Measurements from ENCODE around the gene PLCG1.
A peak's percentile ranks its signal among the peaks of the same experiment; 100 is the strongest.

The PLCG1 gene

GRCh38 chr20:41167118-41167470 is 29.8 kb downstream of the PLCG1 start:
- no peak for DNase-seq (ENCODE audit: low read depth)

DNA sequence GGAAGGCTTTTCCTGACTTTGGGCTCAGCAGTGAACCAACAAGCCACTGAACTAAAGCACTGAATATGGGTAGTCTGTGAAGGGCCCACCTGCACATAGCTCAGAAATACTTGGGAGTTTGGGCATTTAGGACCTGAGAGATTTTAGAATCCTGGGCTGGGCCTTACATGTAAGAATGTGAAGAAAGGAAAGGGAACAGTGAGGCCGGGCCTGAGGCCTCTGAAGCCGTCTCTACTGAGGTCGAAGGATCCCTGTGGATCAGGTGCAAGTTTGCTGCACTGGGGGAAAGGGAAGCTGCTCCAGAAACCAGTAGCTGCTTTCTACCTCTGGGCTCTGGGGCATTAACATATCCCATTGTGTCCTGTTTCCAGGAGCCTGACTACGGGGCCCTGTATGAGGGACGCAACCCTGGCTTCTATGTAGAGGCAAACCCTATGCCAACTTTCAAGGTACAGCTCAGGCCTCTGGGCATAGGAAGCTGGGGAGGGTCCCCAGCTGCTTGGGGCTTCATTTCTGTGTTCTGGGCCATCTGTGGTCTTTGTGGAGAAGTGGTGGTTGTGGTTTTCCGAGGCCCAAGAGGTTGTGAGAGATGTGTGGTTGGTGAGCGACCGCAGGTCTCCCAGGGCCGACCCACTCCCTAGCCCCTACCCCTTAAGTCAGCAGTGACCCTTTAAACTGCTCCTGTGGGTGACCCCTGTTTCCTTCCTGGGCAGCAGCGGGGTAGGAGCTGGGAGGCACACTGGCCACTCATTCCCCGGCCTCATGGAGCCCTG is 30.3 kb downstream of the PLCG1 start:
- DNase-seq (ENCODE audit: low read depth), result no peak

DNA sequence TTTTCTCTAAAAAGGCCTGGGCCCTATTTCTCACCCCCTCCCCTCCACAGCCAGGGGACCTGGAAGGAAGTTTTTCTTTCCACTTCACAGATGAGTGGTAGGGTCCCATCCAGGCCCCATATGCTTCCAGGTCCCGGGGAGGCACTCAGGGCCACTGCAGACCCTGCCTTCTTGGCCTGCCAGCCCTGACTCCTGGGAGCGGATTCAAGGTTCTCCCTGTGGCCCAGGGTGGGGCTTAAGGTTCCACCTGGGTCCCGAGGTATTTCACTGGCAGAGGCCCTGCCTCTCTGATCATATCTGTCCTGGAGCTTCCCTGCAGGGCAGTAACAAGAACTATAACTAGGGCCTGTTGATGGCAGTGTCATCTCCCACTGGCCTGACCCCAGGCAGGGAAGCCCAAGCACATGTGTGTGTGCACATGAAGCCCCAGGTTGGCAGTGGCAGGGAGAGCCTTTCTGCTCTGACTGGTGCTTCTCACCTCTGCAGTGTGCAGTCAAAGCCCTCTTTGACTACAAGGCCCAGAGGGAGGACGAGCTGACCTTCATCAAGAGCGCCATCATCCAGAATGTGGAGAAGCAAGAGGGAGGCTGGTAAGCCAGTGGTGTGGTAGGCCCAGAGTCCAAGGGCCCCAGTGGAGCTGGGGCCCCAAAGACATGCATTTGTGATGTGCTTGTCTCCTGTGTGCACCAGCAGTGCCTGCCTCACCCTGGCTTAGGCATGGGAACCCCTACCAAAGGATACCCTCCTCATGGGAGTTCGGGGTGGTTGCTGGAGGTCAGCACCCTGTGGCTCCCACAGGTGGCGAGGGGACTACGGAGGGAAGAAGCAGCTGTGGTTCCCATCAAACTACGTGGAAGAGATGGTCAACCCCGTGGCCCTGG is 31.2 kb downstream of the PLCG1 start:
- no peak for DNase-seq (ENCODE audit: low read depth)

- no peak for DNase-seq (ENCODE audit: low read depth)
Measured at GRCh38 chr20:41169162-41169690, 31.9 kb downstream of the PLCG1 start.

DNA sequence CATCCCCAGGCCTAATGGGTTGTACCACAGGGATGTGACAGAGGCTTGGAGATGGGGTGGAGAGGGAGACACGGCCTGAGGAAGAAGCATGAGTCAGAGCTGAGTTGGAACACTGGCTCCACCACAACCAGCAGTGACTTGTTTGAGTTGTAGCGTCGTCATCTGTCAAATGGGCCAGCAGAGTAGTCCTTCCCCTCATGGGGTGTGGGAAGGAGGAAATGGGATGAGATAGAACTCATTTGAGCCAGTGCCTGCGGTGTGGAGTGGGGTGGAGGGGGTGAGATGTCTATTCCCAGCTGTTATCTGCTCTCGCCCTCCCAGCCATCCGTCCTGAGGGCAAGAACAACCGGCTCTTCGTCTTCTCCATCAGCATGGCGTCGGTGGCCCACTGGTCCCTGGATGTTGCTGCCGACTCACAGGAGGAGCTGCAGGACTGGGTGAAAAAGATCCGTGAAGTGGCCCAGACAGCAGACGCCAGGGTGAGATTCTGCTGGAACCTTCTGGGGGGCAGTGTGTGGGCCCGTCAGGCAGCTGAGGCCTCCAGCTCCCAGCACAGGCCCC is 32.5 kb downstream of the PLCG1 start:
- DNase-seq (ENCODE audit: low read depth), result no peak

- no peak for DNase-seq (ENCODE audit: low read depth)
Measured at GRCh38 chr20:41170386-41171105, 33.2 kb downstream of the PLCG1 start.

- DNase-seq (ENCODE audit: low read depth), result no peak
Measured at GRCh38 chr20:41171736-41172295, 34.5 kb downstream of the PLCG1 start.

DNA sequence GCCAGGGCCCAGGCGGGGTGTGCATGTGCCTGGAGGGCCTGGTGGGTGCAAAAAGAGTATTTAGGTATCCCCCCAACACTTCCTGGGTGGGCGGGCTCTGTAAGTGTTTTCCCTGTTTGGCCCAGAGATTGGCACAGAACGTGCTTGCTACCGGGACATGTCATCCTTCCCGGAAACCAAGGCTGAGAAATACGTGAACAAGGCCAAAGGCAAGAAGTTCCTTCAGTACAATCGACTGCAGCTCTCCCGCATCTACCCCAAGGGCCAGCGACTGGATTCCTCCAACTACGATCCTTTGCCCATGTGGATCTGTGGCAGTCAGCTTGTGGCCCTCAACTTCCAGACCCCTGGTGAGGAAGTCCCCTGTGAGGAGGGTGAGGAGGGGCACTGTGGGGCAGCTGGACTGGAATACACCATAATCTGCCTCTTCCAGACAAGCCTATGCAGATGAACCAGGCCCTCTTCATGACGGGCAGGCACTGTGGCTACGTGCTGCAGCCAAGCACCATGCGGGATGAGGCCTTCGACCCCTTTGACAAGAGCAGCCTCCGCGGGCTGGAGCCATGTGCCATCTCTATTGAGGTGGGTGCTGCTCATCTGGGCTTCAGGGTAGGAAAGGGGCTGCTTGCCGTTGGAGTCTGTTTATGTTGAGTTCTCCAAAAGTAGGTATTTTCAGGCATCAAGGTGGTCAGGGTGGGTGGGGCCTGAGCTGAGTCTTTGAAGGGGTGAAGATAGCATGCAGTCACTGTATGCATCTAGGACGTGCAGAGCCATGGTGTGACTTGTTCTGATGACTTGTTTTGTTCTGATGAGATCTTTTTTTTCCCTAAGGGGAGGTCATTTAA is 35.2 kb downstream of the PLCG1 start:
- DNase-seq (ENCODE audit: low read depth), result no peak

- DNase-seq (ENCODE audit: low read depth), result peak; percentile 48
Measured at GRCh38 chr20:41173161-41173721, 35.9 kb downstream of the PLCG1 start.

DNA sequence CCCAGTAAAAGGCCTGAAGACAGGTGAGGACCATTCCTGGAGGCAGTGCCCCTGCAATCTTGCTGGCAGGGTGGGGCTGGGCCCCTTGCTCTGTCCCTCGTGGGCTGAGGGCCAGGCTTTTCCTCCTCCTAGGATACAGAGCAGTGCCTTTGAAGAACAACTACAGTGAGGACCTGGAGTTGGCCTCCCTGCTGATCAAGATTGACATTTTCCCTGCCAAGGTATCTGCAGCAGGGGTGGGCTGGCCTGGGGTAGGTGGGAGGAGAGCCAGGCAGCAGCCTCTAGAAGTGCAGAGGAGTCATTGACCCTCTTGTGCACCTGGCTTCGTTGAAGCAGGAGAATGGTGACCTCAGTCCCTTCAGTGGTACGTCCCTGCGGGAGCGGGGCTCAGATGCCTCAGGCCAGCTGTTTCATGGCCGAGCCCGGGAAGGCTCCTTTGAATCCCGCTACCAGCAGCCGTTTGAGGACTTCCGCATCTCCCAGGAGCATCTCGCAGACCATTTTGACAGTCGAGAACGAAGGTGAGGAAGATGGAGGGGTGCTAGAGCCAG is 36.5 kb downstream of the PLCG1 start:
- no peak for DNase-seq (ENCODE audit: low read depth)

GRCh38 chr20:41174373-41174772 is 37.0 kb downstream of the PLCG1 start:
- DNase-seq (ENCODE audit: low read depth), result no peak

DNA sequence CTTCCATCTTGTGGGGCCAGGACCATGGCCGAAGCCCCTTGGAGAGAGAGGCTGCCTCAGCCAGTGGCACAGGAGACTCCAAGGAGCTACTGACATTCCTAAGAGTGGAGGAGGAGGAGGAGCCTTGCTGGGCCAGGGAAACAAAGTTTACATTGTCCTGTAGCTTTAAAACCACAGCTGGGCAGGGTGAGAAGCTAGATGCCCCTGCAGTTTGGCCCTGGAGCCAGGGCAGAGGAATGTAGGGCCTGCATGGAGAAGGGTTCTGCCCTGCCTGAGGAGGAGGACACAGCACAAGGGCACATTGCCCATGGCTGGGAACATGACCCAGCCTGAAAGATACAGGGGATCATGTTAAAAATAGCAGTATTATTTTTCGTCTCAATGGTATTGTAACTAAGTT is 37.4 kb downstream of the PLCG1 start:
- no peak for DNase-seq (ENCODE audit: low read depth)

DNA sequence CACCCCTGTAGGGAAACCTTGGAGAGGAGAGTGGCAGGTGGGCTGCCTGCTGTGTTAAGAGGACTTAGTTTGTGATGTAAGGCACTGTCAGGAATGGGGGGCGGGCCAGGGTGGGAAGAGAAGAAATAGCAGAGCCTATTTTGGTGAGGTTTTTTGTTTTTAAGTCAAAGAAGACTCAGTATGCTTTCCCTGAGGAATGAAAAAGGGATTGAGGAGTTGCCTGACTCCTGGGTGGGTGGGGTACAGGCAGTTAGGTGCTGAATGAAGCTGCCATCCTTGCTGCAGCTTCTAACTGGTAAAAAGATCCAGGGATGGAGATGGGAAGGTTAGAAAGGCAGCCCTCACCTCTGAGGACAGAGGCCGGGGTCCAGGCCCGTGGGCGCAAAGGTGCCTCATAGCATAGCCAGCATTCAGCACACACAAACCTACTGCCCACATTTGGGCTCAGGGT is 37.9 kb downstream of the PLCG1 start:
- DNase-seq (ENCODE audit: low read depth), result no peak

DNA sequence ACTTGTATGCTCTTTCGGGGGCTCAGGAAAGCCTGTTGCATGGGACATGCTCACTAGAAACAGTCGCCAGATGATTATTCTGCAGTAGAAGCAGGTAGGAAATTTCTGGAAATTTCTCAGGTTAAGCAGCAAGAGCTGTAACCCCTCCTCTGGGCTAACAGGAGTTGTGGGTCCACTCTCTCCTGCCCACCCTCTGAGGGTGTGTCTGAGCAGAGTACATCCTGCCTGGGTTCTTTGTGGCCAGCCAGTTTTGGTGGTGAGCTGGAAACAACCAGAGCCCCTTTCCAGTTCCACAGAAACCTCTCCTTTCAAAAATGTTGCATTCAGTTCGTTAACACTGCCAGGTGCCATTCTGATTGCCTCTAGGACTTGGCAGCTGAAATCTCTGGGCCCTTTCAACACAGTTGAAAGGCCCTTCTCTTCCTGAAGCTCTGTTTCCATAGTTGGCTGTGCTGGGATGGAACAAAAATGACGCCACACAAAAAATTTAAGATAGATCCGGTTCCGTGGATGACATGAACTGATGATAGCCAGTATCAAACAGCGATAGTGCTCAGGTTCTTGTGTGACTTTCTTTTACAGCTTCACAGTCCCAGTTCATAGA is 38.5 kb downstream of the PLCG1 start:
- no peak for DNase-seq (ENCODE audit: low read depth)

GRCh38 chr20:41176711-41177552 is 39.6 kb downstream of the PLCG1 start:
- no peak for DNase-seq (ENCODE audit: low read depth)

DNA sequence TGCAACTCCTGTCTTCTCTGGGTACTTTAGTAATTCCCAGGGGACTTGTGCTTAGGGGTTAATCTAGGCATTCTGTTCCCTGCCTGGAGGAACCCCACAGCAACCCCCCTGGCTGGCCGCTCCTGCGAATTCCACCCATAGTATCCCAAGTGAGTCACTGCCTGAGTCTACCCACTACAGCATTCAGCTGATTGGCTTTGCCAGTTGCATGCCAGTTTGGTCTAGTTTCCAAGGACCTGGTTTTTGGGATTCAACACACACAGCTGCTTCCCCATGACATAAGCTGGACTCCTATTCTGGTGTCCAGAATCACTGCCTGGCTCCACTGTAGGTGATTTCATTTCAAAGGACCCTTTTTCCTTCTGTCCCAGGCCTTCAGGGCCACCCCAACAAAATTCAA is 40.3 kb downstream of the PLCG1 start:
- DNase-seq (ENCODE audit: low read depth), result no peak

DNA sequence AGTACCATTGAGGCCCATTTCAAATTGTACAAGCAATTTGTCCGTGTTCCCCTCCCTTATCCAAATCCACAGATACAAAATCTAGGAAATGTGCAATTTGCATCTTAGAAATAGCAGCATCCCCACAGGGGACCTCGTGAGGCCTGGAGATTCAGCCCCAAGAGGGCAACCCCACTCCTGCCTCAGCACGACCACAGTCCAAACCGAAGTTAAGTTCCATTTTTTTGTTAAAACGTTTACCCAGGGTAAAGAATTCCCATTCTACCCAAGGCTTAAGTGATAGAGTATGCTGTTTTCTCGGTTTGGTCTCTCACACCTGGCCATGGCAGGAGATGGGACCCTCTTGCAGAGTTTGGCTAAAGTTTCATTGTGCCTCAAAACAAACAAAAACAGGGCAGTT is 41.2 kb downstream of the PLCG1 start:
- no peak for DNase-seq (ENCODE audit: low read depth)

DNA sequence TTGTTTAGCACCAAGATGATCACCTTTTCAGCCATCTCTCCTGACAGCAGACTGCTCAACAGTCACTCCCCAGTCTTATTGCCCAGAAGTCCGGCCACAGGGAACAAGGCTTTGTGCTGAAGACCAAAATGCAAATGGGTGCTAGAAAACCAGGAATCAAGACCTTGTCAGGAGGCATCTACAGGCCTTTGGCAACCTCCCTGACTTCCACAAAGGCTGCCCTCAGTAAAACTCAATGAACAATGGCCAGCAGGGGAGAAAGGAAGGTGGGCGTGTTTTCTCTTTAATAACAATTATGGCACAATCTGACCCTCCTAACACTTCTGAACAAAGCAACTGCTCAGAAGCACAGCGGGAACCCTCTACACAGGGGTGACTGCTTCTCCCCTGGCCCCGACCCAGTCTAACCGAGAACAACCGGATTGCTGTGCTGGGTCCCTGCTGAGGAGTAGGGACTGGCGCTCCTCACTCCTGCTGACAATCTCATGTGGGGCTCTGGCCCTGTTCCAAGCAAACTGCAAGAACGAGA is 41.6 kb downstream of the PLCG1 start:
- no peak for DNase-seq (ENCODE audit: low read depth)

- no peak for DNase-seq (ENCODE audit: low read depth)
Measured at GRCh38 chr20:41179961-41180360, 42.6 kb downstream of the PLCG1 start.
